Measurements from ENCODE around the gene TECPR2. TPM values are rescaled to one million over a fixed set of nuclear protein-coding genes. Genes with fewer than 3 reads are reported as not detected.

The TECPR2 gene
- total RNA-seq, 6 donors from 2014 or later, result 16.3 to 71.2 (median 24.6) TPM

DNA sequence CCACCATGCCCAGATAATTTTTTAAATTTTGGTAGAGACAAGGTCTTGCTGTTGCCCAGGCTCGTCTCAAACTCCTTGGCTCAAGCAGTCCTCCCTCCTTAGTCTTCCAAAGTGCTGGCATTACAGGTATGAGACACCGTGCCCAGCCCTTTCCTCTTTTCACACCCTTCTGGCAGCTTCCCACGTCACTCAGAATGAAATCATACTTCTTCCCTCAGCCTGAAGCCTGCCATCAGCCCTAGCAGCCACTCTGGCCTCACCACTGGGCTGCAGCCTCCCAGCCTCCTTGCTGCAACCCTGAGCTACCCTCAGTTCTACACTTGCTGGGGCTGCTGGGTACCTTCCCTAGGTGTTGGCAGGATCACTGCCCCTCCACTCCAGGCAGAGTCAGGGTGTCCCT is 128.6 kb downstream of the TECPR2 start:
- Histone ChIP-seq H3K9me3 (no peaks in the 10 kb centered on the region), H3K27ac (no peak overlapping the region), H3K4me3 (no peak overlapping the region), H3K4me1 (peaks cover 0 to 5% (median 2%) of the 10 kb centered on the region in 4 donors), H3K27me3 (no peaks in the 10 kb centered on the region), H3K36me3 (peaks cover 0 to under 1% (median 0%) of the 10 kb centered on the region in 4 donors)
- DNase-seq (no peak), ATAC-seq (ENCODE audit: low FRiP score in 2 of 2) (no peak)
- TF ChIP-seq POLR2A (IDR thresholded peaks at IDR 0.05) (no peak), POLR2AphosphoS5 (IDR thresholded peaks at IDR 0.05) (no peak), EP300 (IDR thresholded peaks at IDR 0.05) (no peak)
- TF ChIP-seq, protein P1, sequence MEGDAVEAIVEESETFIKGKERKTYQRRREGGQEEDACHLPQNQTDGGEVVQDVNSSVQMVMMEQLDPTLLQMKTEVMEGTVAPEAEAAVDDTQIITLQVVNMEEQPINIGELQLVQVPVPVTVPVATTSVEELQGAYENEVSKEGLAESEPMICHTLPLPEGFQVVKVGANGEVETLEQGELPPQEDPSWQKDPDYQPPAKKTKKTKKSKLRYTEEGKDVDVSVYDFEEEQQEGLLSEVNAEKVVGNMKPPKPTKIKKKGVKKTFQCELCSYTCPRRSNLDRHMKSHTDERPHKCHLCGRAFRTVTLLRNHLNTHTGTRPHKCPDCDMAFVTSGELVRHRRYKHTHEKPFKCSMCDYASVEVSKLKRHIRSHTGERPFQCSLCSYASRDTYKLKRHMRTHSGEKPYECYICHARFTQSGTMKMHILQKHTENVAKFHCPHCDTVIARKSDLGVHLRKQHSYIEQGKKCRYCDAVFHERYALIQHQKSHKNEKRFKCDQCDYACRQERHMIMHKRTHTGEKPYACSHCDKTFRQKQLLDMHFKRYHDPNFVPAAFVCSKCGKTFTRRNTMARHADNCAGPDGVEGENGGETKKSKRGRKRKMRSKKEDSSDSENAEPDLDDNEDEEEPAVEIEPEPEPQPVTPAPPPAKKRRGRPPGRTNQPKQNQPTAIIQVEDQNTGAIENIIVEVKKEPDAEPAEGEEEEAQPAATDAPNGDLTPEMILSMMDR (IDR thresholded peaks at IDR 0.05), result no peak
- WGBS, 2 donors, result 66 to 87% methylated on average over 3 of the region's 3 CpGs

DNA sequence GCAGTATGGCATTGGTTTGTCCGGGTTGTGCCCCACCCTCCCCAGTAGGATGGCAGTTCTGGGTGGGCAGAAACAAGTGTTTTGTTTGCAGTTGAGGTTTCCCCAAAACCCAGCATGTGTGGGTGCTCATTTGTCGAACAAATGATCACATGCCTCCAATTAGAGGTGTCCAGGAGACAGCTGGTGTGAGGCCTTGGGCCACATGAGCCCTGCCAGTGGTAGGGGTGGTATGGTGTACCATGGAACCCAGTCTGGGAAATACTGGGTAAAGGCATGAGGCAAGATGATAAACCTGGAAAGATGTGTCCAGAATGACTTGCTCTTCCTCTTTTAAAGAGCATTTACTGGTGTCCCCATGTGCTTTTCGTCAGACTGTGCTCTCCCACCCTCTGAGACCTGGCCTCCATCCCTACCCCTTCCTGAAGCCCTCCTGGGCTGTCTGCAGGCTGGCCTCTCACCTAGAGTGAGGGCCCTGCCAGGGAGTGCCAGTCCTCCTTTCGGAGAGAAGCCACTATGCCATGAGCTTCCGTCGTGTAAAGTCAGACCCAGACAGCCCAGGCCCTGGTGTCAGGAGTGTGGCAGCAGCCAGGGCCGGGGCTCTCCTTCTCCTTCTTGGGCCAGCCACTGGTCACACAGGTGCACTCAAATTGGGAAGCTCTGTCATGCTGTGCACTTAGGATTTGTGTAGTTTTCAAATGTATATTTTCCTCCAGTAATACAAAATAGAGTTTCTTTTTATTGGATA is 129.2 kb downstream of the TECPR2 start:
- H3K9me3 ChIP-seq, result no peaks in the 10 kb centered on the region
- whole genome bisulfite sequencing, 2 donors, result 88 to 93% methylated on average over 4 to 7 of the region's 7 CpGs
- TF ChIP-seq POLR2AphosphoS5 (IDR thresholded peaks at IDR 0.05) (no peak), EP300 (IDR thresholded peaks at IDR 0.05) (no peak), POLR2A (IDR thresholded peaks at IDR 0.05) (no peak)
- TF ChIP-seq, protein P1 (IDR thresholded peaks at IDR 0.05), result no peak

DNA sequence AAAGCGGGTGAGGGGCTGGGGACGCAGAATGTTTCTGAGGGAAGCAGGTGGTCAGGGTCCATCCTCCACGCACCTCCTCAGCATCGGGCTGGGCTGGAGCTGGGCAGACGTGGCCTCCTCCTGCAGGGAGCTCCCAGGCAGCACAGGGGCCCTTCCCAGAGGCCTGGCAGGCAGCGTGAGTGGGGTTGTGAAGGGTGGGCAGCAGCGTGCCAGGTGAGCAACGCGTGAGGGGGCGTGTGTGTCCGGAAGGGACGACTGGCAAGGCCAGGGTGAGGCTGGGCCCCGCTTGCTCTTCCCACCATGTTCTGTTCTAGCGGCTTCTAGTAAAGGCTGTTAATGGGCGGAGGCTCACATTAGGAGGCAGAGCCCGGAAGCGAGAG is 129.8 kb downstream of the TECPR2 start:
- 91 to 94% methylated on average over 17 of the region's 17 CpGs for WGBS, 2 donors
- no peaks in the 10 kb centered on the region for H3K27me3 ChIP-seq
- DNase-seq, result no peak
- H3K9me3 ChIP-seq, result no peaks in the 10 kb centered on the region
- ATAC-seq (ENCODE audit: low FRiP score in 2 of 2), result no peak
- no peak for TF ChIP-seq POLR2A (IDR thresholded peaks at IDR 0.05)
- no peak for TF ChIP-seq EP300 (IDR thresholded peaks at IDR 0.05)
- TF ChIP-seq POLR2AphosphoS5 (IDR thresholded peaks at IDR 0.05), result no peak
- TF ChIP-seq, protein P1 (IDR thresholded peaks at IDR 0.05), result no peak
- H3K4me3 ChIP-seq, result no peak overlapping the region
- H3K27ac ChIP-seq, result no peak overlapping the region
- peaks cover 0 to 12% (median 5%) of the 10 kb centered on the region in 4 donors for H3K36me3 ChIP-seq
- H3K4me1 ChIP-seq, result no peaks in the 10 kb centered on the region

More for the DNA sequence above, 129.2 kb downstream of the TECPR2 start:
- Histone ChIP-seq H3K36me3 (peaks cover 0 to 7% (median 1%) of the 10 kb centered on the region in 4 donors), H3K4me1 (no peaks in the 10 kb centered on the region), H3K4me3 (no peak overlapping the region), H3K27ac (no peak overlapping the region), H3K27me3 (no peaks in the 10 kb centered on the region)
- ATAC-seq (ENCODE audit: low FRiP score in 2 of 2), result no peak
- DNase-seq, result no peak

DNA sequence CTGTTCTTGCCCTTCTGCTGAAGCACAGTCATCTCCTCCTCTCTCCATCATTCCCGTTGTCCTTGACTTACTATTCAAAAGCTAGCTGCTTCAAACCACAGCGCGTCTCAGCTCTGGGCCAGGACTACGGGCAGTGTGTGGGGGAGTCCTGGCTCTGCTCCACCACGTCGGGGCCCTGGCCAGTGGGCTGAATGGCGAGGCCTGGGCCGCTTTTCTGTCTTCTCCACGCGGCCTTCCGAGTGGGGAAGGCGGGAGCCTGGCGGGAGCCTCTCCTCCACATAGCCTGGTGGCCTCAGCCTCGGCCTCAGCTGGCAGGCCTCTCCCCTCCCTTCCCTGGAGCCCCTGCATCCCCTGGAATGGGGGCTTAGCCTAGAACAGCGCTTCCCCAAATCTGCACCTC is 130.4 kb downstream of the TECPR2 start:
- no peak overlapping the region for H3K4me3 ChIP-seq
- no peaks in the 10 kb centered on the region for H3K9me3 ChIP-seq
- TF ChIP-seq POLR2A (IDR thresholded peaks at IDR 0.05), result no peak
- no peak for TF ChIP-seq POLR2AphosphoS5 (IDR thresholded peaks at IDR 0.05)
- TF ChIP-seq EP300 (IDR thresholded peaks at IDR 0.05), result no peak
- TF ChIP-seq, protein P1 (IDR thresholded peaks at IDR 0.05), result no peak
- DNase-seq (no peak), ATAC-seq (ENCODE audit: low FRiP score in 2 of 2) (no peak)
- H3K36me3 ChIP-seq, result peaks cover 0 to 18% (median 10%) of the 10 kb centered on the region in 4 donors
- H3K4me1 ChIP-seq, result no peaks in the 10 kb centered on the region
- H3K27me3 ChIP-seq, result no peaks in the 10 kb centered on the region
- no peak overlapping the region for H3K27ac ChIP-seq
- 93 to 95% methylated on average over 15 of the region's 15 CpGs for WGBS, 2 donors

DNA sequence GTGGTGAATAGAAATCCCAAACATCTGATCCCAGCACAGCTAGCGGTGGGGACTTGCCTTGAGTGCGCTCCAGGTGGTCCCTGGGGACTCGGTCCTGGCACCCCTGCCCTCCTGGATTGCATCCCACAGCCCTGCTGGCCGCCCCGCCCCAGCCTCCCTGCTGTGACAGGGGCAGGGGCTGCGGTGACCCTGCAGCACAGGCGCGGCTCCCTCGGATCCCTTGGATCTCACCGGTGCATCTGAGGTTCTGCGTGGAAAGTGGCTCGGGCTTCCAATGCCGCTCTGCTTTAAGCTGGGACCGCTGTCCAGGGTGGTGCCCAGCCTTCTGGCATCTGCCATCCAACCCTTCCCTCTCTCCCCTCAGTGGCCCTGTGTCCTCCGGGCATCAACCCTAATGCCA is 130.8 kb downstream of the TECPR2 start:
- Histone ChIP-seq H3K9me3 (no peaks in the 10 kb centered on the region), H3K4me1 (no peaks in the 10 kb centered on the region), H3K4me3 (no peak overlapping the region), H3K27ac (no peak overlapping the region), H3K36me3 (peaks cover 0 to 23% (median 15%) of the 10 kb centered on the region in 4 donors), H3K27me3 (no peaks in the 10 kb centered on the region)
- ATAC-seq (ENCODE audit: low FRiP score in 2 of 2) (no peak), DNase-seq (no peak)
- WGBS, 2 donors, result 98 to 99% methylated on average over 11 to 12 of the region's 15 CpGs
- TF ChIP-seq POLR2AphosphoS5 (IDR thresholded peaks at IDR 0.05) (no peak), POLR2A (IDR thresholded peaks at IDR 0.05) (no peak), EP300 (IDR thresholded peaks at IDR 0.05) (no peak)
- TF ChIP-seq, protein P1 (IDR thresholded peaks at IDR 0.05), result no peak
